GM12878 (cell line): Measurements from ENCODE around the gene ABCC1. TPM values are rescaled to one million over a fixed set of nuclear protein-coding genes. Genes with fewer than 3 reads are reported as not detected.
"Not testable (repeated sequence)": the region's sequence is repeated elsewhere in the genome, so short reads cannot be mapped to it uniquely, and the experiment has no call there.

ENCODE experiments used
- ATAC-seq: fragments of 200-7000 bp; cut with Tn5 transposase; 3 replicates; pipeline ENCODE4 v1.9.1; 2020; ENCODE audit warnings: mild to moderate bottlenecking, moderate library complexity
- BruUV-seq: library from RNA; stranded (reverse); fragments of 400-500 nt; replicated peaks from 2 replicates; lab custom pipeline; 2021; lab: Mats Ljungman, UMichigan
- CTCF ChIA-PET: fragments of 300-600 bp; sonication (Branson Sonifier 250); formaldehyde crosslinking; extraction: SDS; loops from one replicate; lab custom pipeline; 2021; ENCODE audit warnings: inconsistent platforms; lab: Yijun Ruan, JAX
- POLR2A ChIA-PET: fragments of 350-600 bp; formaldehyde crosslinking; extraction: SDS; loops from one replicate; lab custom pipeline; 2021; ENCODE audit warnings: inconsistent platforms; lab: Charles Lee
- RAD21 ChIA-PET: fragments of 300-600 bp; sonication (Branson Sonifier 250); formaldehyde crosslinking; loops from one replicate; lab custom pipeline; 2023; ENCODE audit warnings: antibody characterized with exemption; ENCODE audit not compliant: unreplicated experiment; lab: Charles Lee
- SMC1A ChIA-PET: fragments of 300-600 bp; sonication (Branson Sonifier 250); formaldehyde crosslinking; loops from one replicate; lab custom pipeline; 2023; ENCODE audit not compliant: unreplicated experiment, uncharacterized antibody; lab: Charles Lee
- DNase-seq: peaks from one replicate; pipeline ENCODE4 v3.0.0-alpha.2; 2011; ENCODE audit warnings: low read depth, low spot score
- FAIRE-seq: peaks from 3 replicates; lab custom pipeline; 2011; peaks lifted over from hg19 to GRCh38; lab: Jason Lieb, UNC
- H2AFZ ChIP-seq: 2 replicates; pipeline ENCODE4 v1.6.0; 2011; ENCODE audit warnings: low read depth, low read length, control low read depth; ENCODE audit not compliant: control insufficient read depth
- H3K27ac ChIP-seq: 2 replicates; pipeline ENCODE4 v1.5.1; 2011; ENCODE audit warnings: control low read depth; ENCODE audit not compliant: control insufficient read depth, insufficient read depth
- H3K27me3 ChIP-seq, 2 experiments: replicated peaks in 1 of 2; 2 replicates each; pipeline versions ENCODE4 v1.6.0 to v1.6.1; 2011; ENCODE audit warnings: low read length in 1 of 2; ENCODE audit not compliant: control insufficient read depth in 2 of 2, insufficient read depth in 2 of 2
- H3K36me3 ChIP-seq, 2 experiments: 2 replicates each; pipeline ENCODE4 v1.5.1; 2011; ENCODE audit warnings: low read length in 1 of 2; ENCODE audit not compliant: control insufficient read depth in 2 of 2, insufficient read depth in 2 of 2
- H3K4me1 ChIP-seq: 2 replicates; pipeline ENCODE4 v1.6.1; 2011; ENCODE audit warnings: mild to moderate bottlenecking, low read length, moderate library complexity, mixed read lengths; ENCODE audit not compliant: control insufficient read depth, insufficient read depth
- H3K4me2 ChIP-seq: 2 replicates; pipeline ENCODE4 v1.6.0; 2011; ENCODE audit warnings: control low read depth; ENCODE audit not compliant: control insufficient read depth, insufficient read depth
- H3K4me3 ChIP-seq: fragments of 200-600 bp; sonication (generic); 2 replicates; pipeline ENCODE4 v1.5.1; 2016
- H3K79me2 ChIP-seq: 2 replicates; pipeline ENCODE4 v1.6.0; 2011; ENCODE audit warnings: low read length; ENCODE audit not compliant: control insufficient read depth, insufficient read depth
- H3K9ac ChIP-seq: 2 replicates; pipeline ENCODE4 v1.8.0; 2011; ENCODE audit warnings: low read length, control low read depth, mixed read lengths; ENCODE audit not compliant: control insufficient read depth, insufficient read depth
- H3K9me3 ChIP-seq: replicated peaks from 3 replicates; pipeline ENCODE4 v1.5.1; 2011; ENCODE audit warnings: mild to moderate bottlenecking, low read length; ENCODE audit not compliant: control insufficient read depth, insufficient read depth
- H4K20me1 ChIP-seq: 2 replicates; pipeline ENCODE4 v1.6.0; 2011; ENCODE audit not compliant: control insufficient read depth, insufficient read depth
- CEBPB ChIP-seq, 2 experiments: fragments of 150-350 bp in 1 of 2; IDR thresholded peaks; 2 replicates each; pipeline ENCODE4 v1.6.1; 2012 to 2014; ENCODE audit warnings: low read depth in 2 of 2, low read length in 2 of 2, borderline replicate concordance in 1 of 2, inconsistent platforms in 1 of 2
- STAT3 ChIP-seq: IDR thresholded peaks from 2 replicates; pipeline ENCODE4 v1.6.1; 2011; ENCODE audit warnings: low read depth, low read length, improper control_type of control experiment
- WGBS: methylation state at CpG from one replicate; pipeline ENCODE4 v1.1.6; 2016; ENCODE audit warnings: low lambda C conversion rate; ENCODE audit not compliant: insufficient replicate concordance, insufficient coverage; ENCODE audit errors: missing lambda C conversion rate; 5-methylcytosine and 5-hydroxymethylcytosine counted together
- in situ Hi-C: fragments of 300-500 bp; cut with MboI; formaldehyde crosslinking; loops from 9 replicates; pipeline ENCODE4 v1.14.3; 2018; ENCODE audit warnings: mixed read lengths
- intact Hi-C: fragments of 100-400 bp; cut with micrococcal nuclease; formaldehyde crosslinking; loops from one replicate; pipeline ENCODE4 v1.14.2; 2022; ENCODE audit not compliant: unreplicated experiment
- polyA plus RNA-seq, 11 experiments: library from polyadenylated mRNA; depleted of rRNA in 4 of 11; unstranded in 6 of 11; stranded (reverse) in 5 of 11; fragments of >200 nt; fragmentation: Nextera tagmentation in 4 of 11; fragmentation: Illumina TruSeq in 1 of 11; extraction: Ambion mirVana in 4 of 11; extraction: Trizol in 1 of 11; gene quantifications; 1 replicate in 1 of 11; 2 replicates in 10 of 11; pipeline versions ENCODE4 v1.2.1 to v1.2.3, GENCODE V29; 2011 to 2016; ENCODE audit warnings: inconsistent platforms in 2 of 11, missing spikeins in 2 of 11, low read depth in 1 of 11
- total RNA-seq, 4 experiments: library from RNA; depleted of rRNA in 3 of 4; stranded (reverse); fragments of >200 nt in 3 of 4; fragmentation: Illumina TruSeq in 1 of 4; extraction: Trizol in 1 of 4; gene quantifications; 2 replicates each; pipeline versions ENCODE4 v1.2.1 to v1.2.3, GENCODE V29; 2013 to 2021
- TF ChIP-seq, protein P1 (sequence below): fragments of 450-650 bp; IDR thresholded peaks from 2 replicates; pipeline ENCODE4 v1.6.1; 2016; ENCODE audit warnings: mild to moderate bottlenecking

ABCC1 gene
- total and polyA plus RNA-seq, 10 of the 15 experiments (the other 5 are each of a cell fraction or from before 2014, with no cell fraction given), result 3.2 to 44.6 (median 14.5) TPM

DNA sequence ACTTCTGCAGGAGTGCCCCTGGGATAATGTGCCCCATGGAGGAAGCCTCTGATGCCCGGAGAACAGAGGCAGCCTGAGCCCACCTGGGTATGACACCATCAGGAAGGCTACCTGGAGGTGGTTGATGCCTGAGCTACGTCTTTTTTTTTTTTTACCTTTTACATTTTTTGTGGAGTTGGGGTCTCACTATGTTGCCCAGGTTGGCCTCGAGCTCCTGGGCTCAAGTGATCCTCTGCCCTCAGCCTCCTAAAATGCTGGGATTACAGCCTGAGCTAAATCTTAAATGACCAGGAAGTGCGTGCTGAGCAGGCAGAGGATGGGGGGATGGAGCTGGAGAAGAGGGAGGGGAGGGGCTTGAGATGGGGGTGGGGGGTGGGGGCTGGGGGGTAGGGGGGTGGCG is 241.1 kb downstream of the ABCC1 start:
- no peak for ATAC-seq
- no peak overlapping the region for H3K4me2 ChIP-seq
- no peaks in the 10 kb centered on the region for H3K36me3 ChIP-seq
- no peaks in the 10 kb centered on the region; a peak in 1 of 4 replicates for H3K27me3 ChIP-seq
- WGBS, result 14% methylated on average over 4 of the region's 5 CpGs
- intact Hi-C loops (loop anchor here (10.0 kb wide), 1 partner anchor 426 kb away; no protein-coding TSS in a partner anchor), in situ Hi-C loops (no loop called here)
- no peaks in the 10 kb centered on the region for H3K9me3 ChIP-seq
- no TSS peak for BruUV-seq
- H3K9ac ChIP-seq, result no peak overlapping the region
- no peak overlapping the region for H3K4me3 ChIP-seq
- ChIA-PET CTCF (no interaction called here), SMC1A (interaction anchor here (0.6 kb wide), 1 partner anchor 403 kb away, joined by 3 read pairs; no protein-coding TSS in a partner anchor), RAD21 (no interaction called here), POLR2A (no interaction called here)
- no peak for DNase-seq
- H3K79me2 ChIP-seq, result no peaks in the 10 kb centered on the region
- TF ChIP-seq, protein P1, sequence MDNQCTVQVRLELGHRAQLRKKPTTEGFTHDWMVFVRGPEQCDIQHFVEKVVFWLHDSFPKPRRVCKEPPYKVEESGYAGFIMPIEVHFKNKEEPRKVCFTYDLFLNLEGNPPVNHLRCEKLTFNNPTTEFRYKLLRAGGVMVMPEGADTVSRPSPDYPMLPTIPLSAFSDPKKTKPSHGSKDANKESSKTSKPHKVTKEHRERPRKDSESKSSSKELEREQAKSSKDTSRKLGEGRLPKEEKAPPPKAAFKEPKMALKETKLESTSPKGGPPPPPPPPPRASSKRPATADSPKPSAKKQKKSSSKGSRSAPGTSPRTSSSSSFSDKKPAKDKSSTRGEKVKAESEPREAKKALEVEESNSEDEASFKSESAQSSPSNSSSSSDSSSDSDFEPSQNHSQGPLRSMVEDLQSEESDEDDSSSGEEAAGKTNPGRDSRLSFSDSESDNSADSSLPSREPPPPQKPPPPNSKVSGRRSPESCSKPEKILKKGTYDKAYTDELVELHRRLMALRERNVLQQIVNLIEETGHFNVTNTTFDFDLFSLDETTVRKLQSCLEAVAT, result no peak
- TF ChIP-seq CEBPB (IDR thresholded peaks at IDR 0.05; ENCODE audit: borderline replicate concordance in 1 of 2, low read depth in 2 of 2, low read length in 2 of 2) (no peak), STAT3 (no peak)
- no peak for FAIRE-seq
- no peak overlapping the region for H3K27ac ChIP-seq
- H3K4me1 ChIP-seq, result no peaks in the 10 kb centered on the region
- no peak overlapping the region for H2AFZ ChIP-seq
- H4K20me1 ChIP-seq, result no peaks in the 10 kb centered on the region

GRCh38 chr16:16190966-16191365 is 241.6 kb downstream of the ABCC1 start:
- DNase-seq, POLR2A ChIA-PET, SMC1A ChIA-PET, H3K4me2 ChIP-seq, H3K79me2 ChIP-seq, BruUV-seq, H3K4me3 ChIP-seq, H3K27ac ChIP-seq, H3K27me3 ChIP-seq, in situ Hi-C loops, CTCF ChIA-PET, RAD21 ChIA-PET, ATAC-seq, FAIRE-seq, H4K20me1 ChIP-seq, H2AFZ ChIP-seq, H3K4me1 ChIP-seq, H3K9me3 ChIP-seq, H3K36me3 ChIP-seq, H3K9ac ChIP-seq: not testable (repeated sequence)
- intact Hi-C loops, result loop anchor here (10.0 kb wide), 1 partner anchor 426 kb away; no protein-coding TSS in a partner anchor
- WGBS, result 55% methylated on average over 10 of the region's 12 CpGs
